Kidney epithelial cell (primary cell): ENCODE measurements around the gene DYNC1LI2. TPM values are rescaled to one million over a fixed set of nuclear protein-coding genes. Genes with fewer than 3 reads are reported as not detected.
"Not testable (repeated sequence)": the region's sequence is repeated elsewhere in the genome, so short reads cannot be mapped to it uniquely, and the experiment has no call there.

Experiments used
- DNase-seq: peaks from one replicate; pipeline ENCODE4 v3.0.0-alpha.2; 2010; ENCODE audit warnings: low read depth
- H3K27me3 ChIP-seq: 2 replicates; pipeline ENCODE4 v1.6.0; 2011; ENCODE audit warnings: low read length; ENCODE audit not compliant: control insufficient read depth, insufficient read depth
- H3K36me3 ChIP-seq: 2 replicates; pipeline ENCODE4 v1.5.1; 2011; ENCODE audit warnings: low read length; ENCODE audit not compliant: control insufficient read depth, insufficient read depth
- H3K4me3 ChIP-seq: 2 replicates; pipeline ENCODE4 v1.5.1; 2011; ENCODE audit warnings: low read depth, mild to moderate bottlenecking, control low read depth, low read length
- CTCF ChIP-seq: IDR thresholded peaks from 2 replicates; pipeline ENCODE4 v1.5.1; 2011; ENCODE audit warnings: mild to moderate bottlenecking, moderate library complexity, low read length, control low read depth, inconsistent platforms; ENCODE audit not compliant: insufficient read depth, poor library complexity, severe bottlenecking
- total RNA-seq: library from RNA; depleted of rRNA; stranded (reverse); fragments of >200 nt; gene quantifications from 2 replicates; pipeline ENCODE4 v1.2.3, GENCODE V29; 2015

The DYNC1LI2 gene
- total RNA-seq, 1 donor from 2014 or later = 126 TPM

- no peak for DNase-seq
- Histone ChIP-seq H3K27me3 (no peaks in the 10 kb centered on the region), H3K36me3 (no peaks in the 10 kb centered on the region), H3K4me3 (no peak overlapping the region)
- TF ChIP-seq CTCF = no peak
Observed at GRCh38 chr16:66687906-66688625, 63.3 kb downstream of the DYNC1LI2 start.

- H3K4me3 ChIP-seq, H3K36me3 ChIP-seq, H3K27me3 ChIP-seq: not testable (repeated sequence)
Observed at GRCh38 chr16:66685501-66686115, 65.8 kb downstream of the DYNC1LI2 start.

GRCh38 chr16:66682271-66682670, 69.1 kb downstream of the DYNC1LI2 start:
- no peak overlapping the region for H3K4me3 ChIP-seq
- H3K27me3 ChIP-seq = no peaks in the 10 kb centered on the region
- DNase-seq = peak; percentile 29
- no peaks in the 10 kb centered on the region for H3K36me3 ChIP-seq
- no peak for TF ChIP-seq CTCF

More at GRCh38 chr16:66685501-66686115, 65.8 kb downstream of the DYNC1LI2 start:
- not testable (repeated sequence) for DNase-seq

- Histone ChIP-seq H3K36me3 (no peaks in the 10 kb centered on the region), H3K4me3 (no peak overlapping the region), H3K27me3 (no peaks in the 10 kb centered on the region)
- no peak for TF ChIP-seq CTCF
- DNase-seq = no peak
Observed at GRCh38 chr16:66681676-66682075, 69.7 kb downstream of the DYNC1LI2 start.

GRCh38 chr16:66678337-66678736, 73.1 kb downstream of the DYNC1LI2 start:
- no peak for DNase-seq
- H3K4me3 ChIP-seq = no peak overlapping the region
- no peaks in the 10 kb centered on the region for H3K27me3 ChIP-seq
- H3K36me3 ChIP-seq = no peaks in the 10 kb centered on the region
- no peak for TF ChIP-seq CTCF

- H3K36me3 ChIP-seq = no peaks in the 10 kb centered on the region
- TF ChIP-seq CTCF = no peak
- no peaks in the 10 kb centered on the region for H3K27me3 ChIP-seq
- no peak for DNase-seq
- no peak overlapping the region for H3K4me3 ChIP-seq
Observed at GRCh38 chr16:66677836-66678235, 73.6 kb downstream of the DYNC1LI2 start.
